SK-N-SH (cell line): Measurements from ENCODE around the gene ISM1. TPM values are rescaled to one million over a fixed set of nuclear protein-coding genes. Genes with fewer than 3 reads are reported as not detected.
A peak's percentile ranks its signal among the peaks of the same experiment; 100 is the strongest.

ENCODE experiments used
- CTCF ChIA-PET: fragments of 300-600, 350-600 bp; formaldehyde crosslinking; extraction: SDS; loops from one replicate; lab custom pipeline; 2021; lab: Yijun Ruan, JAX
- POLR2A ChIA-PET: fragments of 350-600 bp; sonication (Branson Sonifier 250); formaldehyde crosslinking; extraction: SDS; loops from one replicate; lab custom pipeline; 2020; ENCODE audit warnings: antibody characterized with exemption, inconsistent platforms; lab: Yijun Ruan, JAX
- DNase-seq: peaks from one replicate; pipeline ENCODE4 v3.0.0; 2012
- H2AFZ ChIP-seq: fragments of 200-600 bp; sonication (generic); 2 replicates; pipeline ENCODE4 v1.8.1; 2016; ENCODE audit warnings: antibody characterized with exemption, mild to moderate bottlenecking, low read depth
- H3F3A ChIP-seq: fragments of 200-600 bp; sonication (generic); replicated peaks from 2 replicates; pipeline ENCODE3; 2016; ENCODE audit warnings: antibody characterized with exemption, mild to moderate bottlenecking; ENCODE audit not compliant: insufficient read depth
- H3K27ac ChIP-seq, 2 experiments: fragments of 200-500 bp in 1 of 2; fragments of 200-600 bp in 1 of 2; sonication (Bioruptor generic) in 1 of 2; sonication (generic), shearing (Covaris generic) in 1 of 2; 2 replicates each; pipeline versions ENCODE4 v1.5.1 to v1.6.1; 2014 to 2016; ENCODE audit warnings: low read depth in 2 of 2, inconsistent platforms in 1 of 2, low read length in 1 of 2, mild to moderate bottlenecking in 1 of 2, mixed read lengths in 1 of 2
- H3K27me3 ChIP-seq: fragments of 200-600 bp; sonication (generic), shearing (Covaris generic); 2 replicates; pipeline ENCODE4 v1.6.1; 2016; ENCODE audit warnings: mixed run types; ENCODE audit not compliant: insufficient read depth
- H3K36me3 ChIP-seq, 2 experiments: fragments of 200-500 bp in 1 of 2; fragments of 200-600 bp in 1 of 2; sonication (Bioruptor generic) in 1 of 2; sonication (generic) in 1 of 2; replicated peaks in 1 of 2; 2 replicates each; pipeline versions ENCODE3 to v1.5.1; 2014 to 2016; ENCODE audit warnings: low read length in 1 of 2, mild to moderate bottlenecking in 1 of 2; ENCODE audit not compliant: insufficient read depth in 2 of 2, control insufficient read depth in 1 of 2
- H3K4me1 ChIP-seq, 2 experiments: fragments of 200-500 bp in 1 of 2; fragments of 200-600 bp in 1 of 2; sonication (Bioruptor generic) in 1 of 2; sonication (generic), shearing (Covaris generic) in 1 of 2; 2 replicates each; pipeline versions ENCODE4 v1.5.1 to v1.6.1; 2014 to 2016; ENCODE audit warnings: low read depth in 1 of 2, low read length in 1 of 2, mixed run types in 1 of 2; ENCODE audit not compliant: insufficient read depth in 2 of 2, control insufficient read depth in 1 of 2
- H3K4me2 ChIP-seq: fragments of 200-600 bp; sonication (generic), shearing (Covaris generic); 2 replicates; pipeline ENCODE4 v1.6.1; 2017; ENCODE audit warnings: mixed run types
- H3K4me3 ChIP-seq, 2 experiments: fragments of 200-500 bp in 1 of 2; fragments of 200-600 bp in 1 of 2; sonication (Bioruptor generic) in 1 of 2; sonication (generic), shearing (Covaris generic) in 1 of 2; 2 replicates each; pipeline versions ENCODE4 v1.5.1 to v1.8.1; 2014 to 2016; ENCODE audit warnings: low read depth in 2 of 2, inconsistent platforms in 1 of 2, low read length in 1 of 2, mild to moderate bottlenecking in 1 of 2, mixed read lengths in 1 of 2, moderate library complexity in 1 of 2
- H3K79me2 ChIP-seq: fragments of 200-600 bp; sonication (generic); 2 replicates; pipeline ENCODE4 v1.8.1; 2017; ENCODE audit warnings: mild to moderate bottlenecking; ENCODE audit not compliant: insufficient read depth
- H3K9ac ChIP-seq: fragments of 200-600 bp; sonication (generic); 2 replicates; pipeline ENCODE4 v1.6.1; 2017; ENCODE audit warnings: mixed run types
- H3K9me2 ChIP-seq: fragments of 200-600 bp; sonication (generic); 2 replicates; pipeline ENCODE4 v1.6.1; 2017; ENCODE audit warnings: mixed run types
- H3K9me3 ChIP-seq: fragments of 200-600 bp; sonication (generic); 2 replicates; pipeline ENCODE4 v1.6.1; 2017; ENCODE audit warnings: mixed run types, mild to moderate bottlenecking, moderate library complexity
- H4K20me1 ChIP-seq: fragments of 200-600 bp; sonication (generic); 2 replicates; pipeline ENCODE4 v1.6.1; 2017; ENCODE audit warnings: mild to moderate bottlenecking, mixed run types; ENCODE audit not compliant: insufficient read depth
- ELF1 ChIP-seq: IDR thresholded peaks from 2 replicates; pipeline ENCODE4 v1.4.0; 2012
- EZH2phosphoT487 ChIP-seq: fragments of 200-600 bp; sonication (generic); IDR thresholded peaks from 2 replicates; pipeline ENCODE4 v1.6.1; 2017; ENCODE audit warnings: low read depth, mixed run types, mild to moderate bottlenecking, antibody characterized with exemption, moderate library complexity, borderline replicate concordance
- FOSL2 ChIP-seq: IDR thresholded peaks from 2 replicates; pipeline ENCODE4 v1.4.0; 2012; ENCODE audit warnings: low read depth, mild to moderate bottlenecking, moderate library complexity, borderline replicate concordance
- FOXJ3 ChIP-seq: sonication (generic); formaldehyde crosslinking; IDR thresholded peaks from 2 replicates; pipeline ENCODE4 v1.5.1; 2020; ENCODE audit warnings: mild to moderate bottlenecking, missing genetic modification reagents
- JUND ChIP-seq: IDR thresholded peaks from 2 replicates; pipeline ENCODE4 v1.4.0; 2012
- MAX ChIP-seq: IDR thresholded peaks from 2 replicates; pipeline ENCODE4 v1.4.0; 2012; ENCODE audit warnings: low read depth
- MXI1 ChIP-seq: IDR thresholded peaks from 2 replicates; pipeline ENCODE4 v1.6.1; 2012; ENCODE audit warnings: mild to moderate bottlenecking, low read depth, low read length, improper control_type of control experiment
- NRF1 ChIP-seq: IDR thresholded peaks from 2 replicates; pipeline ENCODE4 v1.6.1; 2012; ENCODE audit warnings: low read depth, mild to moderate bottlenecking, low read length
- REST ChIP-seq: IDR thresholded peaks from 2 replicates; pipeline ENCODE4 v1.6.1; 2012; ENCODE audit warnings: mild to moderate bottlenecking, low read depth, low read length, moderate library complexity
- RFX5 ChIP-seq: IDR thresholded peaks from 2 replicates; pipeline ENCODE4 v1.6.1; 2012; ENCODE audit warnings: mild to moderate bottlenecking, improper control_type of control experiment, low read length
- TCF12 ChIP-seq: IDR thresholded peaks from 2 replicates; pipeline ENCODE4 v1.4.0; 2012
- TEAD4 ChIP-seq: IDR thresholded peaks from 2 replicates; pipeline ENCODE4 v1.4.0; 2012; ENCODE audit warnings: mild to moderate bottlenecking, borderline replicate concordance; ENCODE audit not compliant: insufficient read depth
- USF1 ChIP-seq: IDR thresholded peaks from 2 replicates; pipeline ENCODE4 v1.4.0; 2012; ENCODE audit warnings: low read depth, borderline replicate concordance
- WGBS: methylation state at CpG from one replicate; pipeline ENCODE4 v1.1.6; 2017; ENCODE audit warnings: low lambda C conversion rate; 5-methylcytosine and 5-hydroxymethylcytosine counted together
- polyA plus RNA-seq, 3 experiments: library from polyadenylated mRNA; depleted of rRNA; stranded (reverse); fragments of >200 nt; gene quantifications; 2 replicates each; pipeline ENCODE4 v1.2.3, GENCODE V29; 2012
- TF ChIP-seq, protein P1 (sequence below): fragments of 150-350 bp; IDR thresholded peaks from 2 replicates; pipeline ENCODE4 v1.6.1; 2017; ENCODE audit warnings: antibody characterized with exemption, low read length, low read depth, borderline replicate concordance

ISM1 gene
- polyA plus RNA-seq, 1 of the 3 experiments (the other 2 are of a cell fraction), result not detected

DNA sequence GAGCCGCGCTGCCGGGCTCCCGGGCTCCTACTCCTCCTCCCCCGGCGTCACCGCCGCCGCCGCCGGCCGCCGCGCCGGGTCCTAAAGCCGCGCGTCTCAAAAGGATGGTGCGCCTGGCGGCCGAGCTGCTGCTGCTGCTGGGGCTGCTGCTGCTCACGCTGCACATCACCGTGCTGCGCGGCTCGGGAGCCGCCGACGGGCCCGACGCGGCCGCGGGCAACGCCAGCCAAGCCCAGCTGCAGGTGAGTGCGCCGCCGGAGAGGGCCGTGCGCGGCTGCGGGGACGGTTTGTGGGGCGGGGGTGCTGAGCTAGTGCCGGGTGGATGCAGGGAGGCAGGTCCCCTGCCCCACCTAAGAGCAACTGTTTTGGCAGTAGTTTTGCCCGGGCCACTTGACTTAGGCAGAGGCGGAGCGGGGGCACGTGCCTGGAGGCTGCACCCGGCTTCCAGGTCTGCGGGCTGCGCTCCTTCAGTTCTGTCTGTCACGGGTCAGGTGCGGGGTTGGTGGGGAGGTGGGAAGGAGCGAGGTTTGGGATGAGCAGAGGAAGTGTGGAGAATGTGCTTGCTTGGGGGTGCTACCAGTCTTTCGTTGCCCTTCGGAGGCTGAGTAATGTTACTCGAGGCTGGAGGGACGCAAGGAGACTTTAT is 722 bp downstream of the ISM1 start:
- WGBS, result 1% methylated on average over 20 of the region's 59 CpGs
- Histone ChIP-seq H3K36me3 (no peaks in the 10 kb centered on the region), H3K9me2 (no peaks in the 10 kb centered on the region), H3K79me2 (no peaks in the 10 kb centered on the region), H3K27me3 (peaks cover 41% of the 10 kb centered on the region), H3K27ac (no peak overlapping the region), H3K4me2 (peak overlapping the region; percentile 79), H3K4me1 (peaks cover 0 to 14% of the 10 kb centered on the region in 2 experiments; a peak in 1 of 4 replicates), H4K20me1 (no peaks in the 10 kb centered on the region), H3F3A (no peaks in the 10 kb centered on the region), H2AFZ (no peak overlapping the region), H3K9me3 (no peaks in the 10 kb centered on the region), H3K4me3 (peak overlapping the region; percentile 43; a peak in 3 of 4 replicates), H3K9ac (no peak overlapping the region)
- TF ChIP-seq USF1 (no peak), MXI1 (0 out of 2 replicates have a peak, but pooled peaks have one; percentile 18), REST (no peak), TCF12 (no peak)
- ChIA-PET CTCF (interaction anchor here (0.6 to 1.2 kb wide), 2 partner anchors 40 to 352 kb away, joined by 3 to 6 read pairs; no protein-coding TSS in a partner anchor), POLR2A (interaction anchor here (0.6 kb wide), 1 partner anchor 39 kb away, joined by 3 read pairs; no protein-coding TSS in a partner anchor)
- peak; percentile 88 for DNase-seq

DNA sequence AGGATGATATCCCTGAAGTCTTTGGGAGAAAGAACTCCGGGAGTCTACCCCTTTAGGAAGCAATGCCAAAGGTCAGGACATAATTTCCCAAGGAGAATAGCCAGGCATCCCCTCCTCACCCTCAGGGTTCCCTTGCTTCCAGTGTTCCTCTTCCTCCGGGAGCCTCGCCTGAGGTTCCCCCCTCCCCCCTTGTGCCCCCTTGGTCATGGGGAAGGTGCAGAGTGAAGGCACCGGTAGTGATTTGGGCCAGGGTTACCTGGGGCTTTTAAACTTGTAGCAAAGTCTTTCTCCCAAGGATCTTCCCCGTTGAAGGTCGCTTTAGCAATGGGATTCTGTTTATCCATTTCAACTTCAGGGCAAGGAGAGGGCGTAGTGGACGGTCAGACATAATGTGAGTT is 1.2 kb downstream of the ISM1 start:
- ChIA-PET CTCF (no interaction called here), POLR2A (no interaction called here)
- TF ChIP-seq JUND (no peak), ELF1 (no peak), FOXJ3 (CRISPR knock-in tag) (no peak), RFX5 (no peak), EZH2phosphoT487 (no peak), FOSL2 (no peak), NRF1 (no peak), TEAD4 (no peak), MAX (no peak)
- TF ChIP-seq, protein P1, sequence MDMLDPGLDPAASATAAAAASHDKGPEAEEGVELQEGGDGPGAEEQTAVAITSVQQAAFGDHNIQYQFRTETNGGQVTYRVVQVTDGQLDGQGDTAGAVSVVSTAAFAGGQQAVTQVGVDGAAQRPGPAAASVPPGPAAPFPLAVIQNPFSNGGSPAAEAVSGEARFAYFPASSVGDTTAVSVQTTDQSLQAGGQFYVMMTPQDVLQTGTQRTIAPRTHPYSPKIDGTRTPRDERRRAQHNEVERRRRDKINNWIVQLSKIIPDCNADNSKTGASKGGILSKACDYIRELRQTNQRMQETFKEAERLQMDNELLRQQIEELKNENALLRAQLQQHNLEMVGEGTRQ, result no peak
- Histone ChIP-seq H3K9me3 (no peaks in the 10 kb centered on the region), H3K27me3 (peaks cover 41% of the 10 kb centered on the region), H3K4me2 (no peak overlapping the region), H3F3A (no peaks in the 10 kb centered on the region), H3K9ac (no peak overlapping the region), H3K27ac (no peak overlapping the region), H3K4me1 (peaks cover 0 to 14% of the 10 kb centered on the region in 2 experiments; a peak in 1 of 4 replicates), H3K79me2 (no peaks in the 10 kb centered on the region), H3K9me2 (no peaks in the 10 kb centered on the region), H4K20me1 (no peaks in the 10 kb centered on the region), H3K36me3 (no peaks in the 10 kb centered on the region), H3K4me3 (no peak overlapping the region), H2AFZ (no peak overlapping the region)
- 15% methylated on average over 8 of the region's 8 CpGs for WGBS
- DNase-seq, result no peak
